Stimulated activated CD4-positive, alpha-beta T cell treated with anti-CD3 and anti-CD28 coated beads, Interleukin-4, amount 100 ng/mL, for 24 hours (primary cell): ENCODE measurements around the gene SYPL1.

Source experiments
- DNase-seq: peaks from one replicate; pipeline ENCODE4 v3.0.0-alpha.2; 2020

SYPL1 gene

DNA sequence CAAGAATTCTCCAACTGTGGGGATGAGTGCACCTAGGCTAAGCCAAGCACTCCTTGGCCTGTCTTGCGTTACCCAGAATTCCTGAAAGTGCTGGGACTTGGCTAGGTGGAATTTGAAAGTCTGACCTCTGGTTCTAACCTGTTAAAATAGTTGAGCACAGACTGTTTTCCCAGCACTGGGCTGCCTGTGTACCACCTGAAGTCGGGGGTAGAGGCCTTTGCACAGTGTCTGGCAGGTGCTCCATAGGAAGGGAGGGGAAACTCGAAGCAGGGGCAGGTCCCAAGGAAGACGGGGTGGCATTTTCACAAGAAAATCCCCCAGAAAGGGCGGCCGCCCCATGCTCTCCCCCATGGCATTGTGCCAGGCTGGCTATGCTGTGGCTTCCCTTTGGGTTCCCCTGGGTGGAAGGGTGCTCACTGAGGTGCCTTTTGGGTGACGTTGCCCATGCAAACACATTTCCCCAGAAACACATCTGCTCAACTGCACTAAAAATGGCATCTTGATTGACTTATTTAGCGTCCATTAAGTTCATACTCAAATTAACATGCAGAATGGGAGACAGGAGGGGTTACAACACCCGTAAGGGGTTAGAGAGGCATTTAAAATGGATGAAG, 62.9 kb downstream of the SYPL1 start:
- DNase-seq: no peak

DNA sequence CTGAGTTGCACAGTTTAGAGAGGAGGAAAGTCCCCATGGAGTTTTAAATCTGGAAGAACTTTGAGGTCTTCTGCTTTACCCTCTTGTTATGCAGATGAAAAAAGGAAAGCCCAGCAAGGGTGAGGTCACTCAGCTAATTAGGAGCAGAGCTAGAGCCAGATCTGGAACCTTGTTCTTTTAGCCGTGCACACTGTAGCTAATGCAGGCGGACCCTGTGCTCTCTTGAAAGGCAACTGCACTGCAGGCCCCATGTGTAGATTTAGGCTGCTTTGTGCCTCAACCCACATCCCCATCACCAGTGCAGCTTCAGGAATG, 63.4 kb downstream of the SYPL1 start:
- no peak for DNase-seq

DNA sequence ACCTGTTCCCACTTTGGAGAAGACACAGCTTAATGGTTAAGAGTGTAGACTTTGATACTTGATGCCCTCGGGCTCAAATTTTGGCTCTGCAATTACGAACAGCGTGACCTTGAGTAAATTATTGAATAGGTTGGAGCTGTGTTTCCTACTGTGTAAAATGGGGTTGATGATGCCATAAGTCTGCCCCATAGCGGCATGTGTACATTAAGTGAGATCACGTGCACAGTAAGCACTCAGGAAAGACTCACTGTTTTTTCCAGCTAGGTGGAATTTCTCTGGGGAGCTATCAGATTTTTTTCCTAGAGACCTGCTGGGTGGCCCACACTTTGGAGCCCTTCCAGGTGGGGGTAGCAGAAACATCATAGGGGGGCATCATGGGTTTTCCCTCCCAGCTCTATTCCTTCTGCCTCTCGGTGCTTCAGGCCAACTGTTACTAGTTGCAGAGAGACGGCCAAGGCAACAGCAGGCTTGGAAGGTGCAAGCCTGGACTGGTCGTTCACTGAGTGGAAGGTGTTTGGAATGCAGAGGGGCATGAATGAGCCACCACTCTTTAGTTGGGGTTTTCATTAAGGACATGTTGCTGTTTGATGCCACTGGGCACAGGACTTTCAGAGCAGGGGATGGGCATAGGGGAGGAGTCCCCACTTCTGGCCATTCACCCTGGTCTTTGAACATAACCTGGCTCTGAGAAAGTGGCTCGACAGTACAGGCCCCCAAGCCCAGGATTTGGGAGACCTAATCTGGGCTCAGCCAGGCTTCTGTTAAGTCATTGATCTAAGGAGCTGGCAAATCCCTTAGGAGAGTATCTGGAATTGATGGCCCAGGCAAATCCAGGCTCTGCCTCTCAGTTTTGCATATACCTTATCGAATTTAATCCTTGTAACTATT, 64.0 kb downstream of the SYPL1 start:
- no peak for DNase-seq

DNA sequence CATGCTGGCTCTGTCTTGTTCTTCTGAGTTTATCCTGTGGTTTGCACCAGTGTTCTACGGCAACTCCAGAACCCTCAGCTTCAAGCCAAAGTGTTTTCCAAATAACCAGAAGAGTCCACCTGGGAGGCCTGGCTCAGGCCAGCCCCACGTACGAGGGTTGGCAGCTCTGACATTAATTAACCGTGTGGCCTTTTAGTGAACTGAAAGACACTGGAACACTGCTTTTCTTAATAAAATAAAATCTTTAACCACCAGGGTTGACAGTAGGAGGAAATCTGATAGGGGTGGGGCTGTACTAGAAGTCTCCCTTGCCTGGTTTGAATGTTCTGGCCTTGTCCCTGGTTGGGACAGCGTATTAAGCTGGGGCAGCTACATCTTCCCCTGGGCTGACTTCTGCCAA, 64.9 kb downstream of the SYPL1 start:
- DNase-seq: no peak

DNA sequence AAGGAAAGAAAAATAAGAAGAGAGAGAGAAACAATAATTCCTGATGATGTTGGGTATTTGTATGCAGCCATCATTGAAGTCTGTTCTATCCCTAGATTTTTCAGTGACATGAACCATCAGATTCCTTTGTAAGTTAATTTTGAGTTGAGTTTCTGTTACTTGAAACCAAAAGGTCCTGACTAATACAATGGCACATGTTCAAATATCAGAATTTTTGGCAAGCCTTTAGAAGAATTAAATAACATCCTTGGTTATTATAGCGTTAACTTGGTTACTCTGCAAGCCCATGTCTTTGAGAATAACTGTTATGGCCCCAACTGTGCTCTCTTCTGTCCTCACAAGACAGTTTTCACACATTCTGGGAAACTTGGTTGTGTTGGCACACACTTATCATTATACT, 66.5 kb downstream of the SYPL1 start:
- DNase-seq: no peak

DNA sequence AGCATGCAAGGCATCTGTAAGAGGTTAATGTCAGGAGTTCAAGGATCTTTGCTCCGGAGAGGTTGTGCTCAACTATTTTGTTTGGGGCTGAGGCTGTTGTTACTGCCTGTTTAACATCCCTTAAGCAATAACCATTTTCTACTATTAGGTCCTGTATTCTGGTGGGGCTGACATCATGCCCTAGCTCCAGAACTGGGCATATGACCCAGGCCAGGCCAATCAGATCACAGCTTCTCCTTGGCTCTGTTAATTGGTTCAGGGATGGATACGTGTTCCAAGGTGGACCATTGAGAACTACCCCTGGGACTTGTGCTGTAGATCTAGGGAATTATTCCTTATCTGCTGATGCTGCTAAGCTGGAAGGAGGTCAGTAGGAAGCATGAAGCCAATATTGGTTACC, 67.0 kb downstream of the SYPL1 start:
- no peak for DNase-seq

DNA sequence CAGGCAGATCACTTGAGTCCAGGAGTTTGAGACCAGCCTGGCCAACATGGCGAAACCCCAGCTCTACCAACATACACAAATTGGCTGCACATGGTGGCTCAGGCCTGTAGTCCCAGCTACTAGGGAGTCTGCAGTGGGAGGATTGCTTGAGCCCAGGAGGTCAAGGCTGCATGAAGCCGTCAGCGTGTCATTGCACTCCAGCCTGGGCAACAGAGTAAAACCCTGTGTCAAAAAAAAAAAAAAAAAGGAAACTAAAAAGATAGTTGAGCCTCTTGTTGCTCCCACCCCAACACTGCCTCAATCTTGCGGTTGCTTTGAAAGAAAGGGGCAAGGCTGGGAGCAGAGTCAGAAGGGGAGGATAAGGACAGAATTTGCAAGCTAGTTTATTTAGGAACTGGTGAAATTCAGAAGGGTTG, 69.9 kb downstream of the SYPL1 start:
- DNase-seq: no peak

DNA sequence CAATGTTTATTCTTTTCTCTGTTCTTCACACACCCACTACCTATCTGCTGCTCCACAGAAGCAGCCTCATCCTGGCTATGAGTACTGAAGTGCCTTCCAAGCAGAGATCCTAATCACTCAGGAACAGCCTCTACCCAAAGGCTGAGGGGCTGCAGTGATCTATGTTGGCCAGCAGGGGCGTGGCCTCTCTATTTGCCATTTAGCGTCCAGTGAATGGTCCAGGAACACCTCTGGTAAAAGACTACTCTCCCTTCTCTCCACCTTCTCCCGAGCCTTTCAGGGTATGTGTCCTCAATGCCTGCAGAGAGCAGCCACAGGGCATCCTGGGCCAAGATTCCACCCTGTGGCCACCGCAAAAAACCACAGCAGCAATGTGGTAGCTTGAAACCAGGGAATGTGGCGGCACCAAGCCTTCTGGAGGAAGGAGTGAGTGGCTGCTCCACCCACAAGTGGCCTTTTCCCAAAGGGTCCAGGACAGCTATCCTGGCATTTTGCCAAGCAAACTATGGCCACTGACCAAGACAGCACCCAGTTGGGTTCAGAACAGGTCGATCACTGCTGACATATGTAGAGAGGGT, 70.9 kb downstream of the SYPL1 start:
- DNase-seq: peak; percentile 38
